ENCODE measurements around the gene FOXC2. TPM values are rescaled to one million over a fixed set of nuclear protein-coding genes. Genes with fewer than 3 reads are reported as not detected.
A peak's percentile ranks its signal among the peaks of the same experiment; 100 is the strongest.

Gene FOXC2
- total RNA-seq, result not detected in 2 replicates

DNA sequence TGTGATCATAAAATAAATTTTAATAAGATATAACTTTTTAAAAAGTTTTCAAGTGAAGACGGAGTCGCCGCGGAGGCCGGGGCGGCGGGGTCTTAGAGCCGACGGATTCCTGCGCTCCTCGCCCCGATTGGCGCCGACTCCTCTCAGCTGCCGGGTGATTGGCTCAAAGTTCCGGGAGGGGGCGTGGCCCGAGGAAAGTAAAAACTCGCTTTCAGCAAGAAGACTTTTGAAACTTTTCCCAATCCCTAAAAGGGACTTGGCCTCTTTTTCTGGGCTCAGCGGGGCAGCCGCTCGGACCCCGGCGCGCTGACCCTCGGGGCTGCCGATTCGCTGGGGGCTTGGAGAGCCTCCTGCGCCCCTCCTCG lies at the start of gene FOXC2:
FOXC2 (plus strand) TSS at position 229 of the 365 bp plus-strand sequence. CDS start 507 bp downstream, outside the sequence.
- no peak within 1 kb of the TSS for H3K27ac Mint-ChIP-seq
- POLR2A ChIA-PET, result no interaction called here

DNA sequence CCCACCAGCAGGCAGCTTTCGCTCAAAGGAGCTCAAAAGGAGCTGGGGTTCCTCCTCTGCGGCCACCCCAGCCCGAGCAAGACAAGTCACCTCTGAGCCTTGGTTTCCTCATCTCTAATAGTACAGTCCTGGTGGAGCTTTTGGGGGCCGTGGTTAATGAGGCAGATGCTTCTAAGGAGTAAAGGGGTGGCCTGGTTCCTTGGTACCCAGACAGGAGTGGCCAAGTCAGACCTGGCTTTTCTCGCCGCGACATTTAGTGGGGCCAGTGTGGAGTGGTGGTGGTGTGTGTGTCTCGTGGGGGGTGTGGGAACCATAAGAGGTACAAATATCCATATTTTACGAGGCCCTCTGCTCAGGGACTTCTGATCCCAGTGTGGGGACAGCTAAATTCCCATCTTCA lies 49.6 kb upstream of the FOXC2 start:
- no peak for TF ChIP-seq CTCF (IDR thresholded peaks at IDR 0.05)
- Mint-ChIP-seq H3K4me3 (no peak overlapping the region), H3K27me3 (peaks cover 67% of the 10 kb centered on the region), H3K4me1 (peaks cover 5% of the 10 kb centered on the region), H3K9me3 (no peaks in the 10 kb centered on the region), H3K36me3 (ENCODE audit: low read depth) (no peaks in the 10 kb centered on the region), H3K27ac (no peak overlapping the region)
- ChIA-PET CTCF (interaction anchor here (0.9 to 4.2 kb wide), 2 partner anchors 444 to 697 kb away, joined by 4 to 48 read pairs; no protein-coding TSS in a partner anchor), POLR2A (interaction anchor here (0.5 to 1.1 kb wide), 2 partner anchors 24 to 790 kb away, joined by 3 to 11 read pairs; no protein-coding TSS in a partner anchor)
- intact Hi-C loops (cut with micrococcal nuclease), result no loop called here
- DNase-seq (no peak), ATAC-seq (ENCODE audit: low read depth) (no peak)

More for the DNA sequence above, at the start of gene FOXC2:
- intact Hi-C loops (cut with micrococcal nuclease), result loop anchor here (5.0 to 10.0 kb wide), 2 partner anchors 54 to 198 kb away; partner anchors contain the start of gene FOXF1
- Mint-ChIP-seq H3K4me3 (peak within 1 kb of the TSS; percentile 35), H3K27me3 (peaks cover 51% of the 10 kb centered on the region), H3K36me3 (ENCODE audit: low read depth) (no peaks in the 10 kb centered on the region), H3K9me3 (no peaks in the 10 kb centered on the region), H3K4me1 (peaks cover 29% of the 10 kb centered on the region)
- CTCF ChIA-PET, result no interaction called here
- TF ChIP-seq CTCF (IDR thresholded peaks at IDR 0.05), result no peak
- ATAC-seq (ENCODE audit: low read depth) (no peak), DNase-seq (no peak)

- ATAC-seq (ENCODE audit: low read depth) (peak; percentile 34), DNase-seq (no peak)
- POLR2A ChIA-PET, result no interaction called here
Measured at GRCh38 chr16:86517652-86518258, 48.9 kb upstream of the FOXC2 start.

GRCh38 chr16:86519007-86519648 lies 47.5 kb upstream of the FOXC2 start:
- Mint-ChIP-seq H3K27ac (no peak overlapping the region), H3K4me3 (no peak overlapping the region), H3K4me1 (peaks cover 5% of the 10 kb centered on the region), H3K36me3 (ENCODE audit: low read depth) (no peaks in the 10 kb centered on the region), H3K27me3 (peaks cover 60% of the 10 kb centered on the region), H3K9me3 (no peaks in the 10 kb centered on the region)
- TF ChIP-seq CTCF (IDR thresholded peaks at IDR 0.05), result no peak
- DNase-seq, result no peak
- no peak for ATAC-seq (ENCODE audit: low read depth)
- intact Hi-C loops (cut with micrococcal nuclease), result no loop called here
- ChIA-PET POLR2A (no interaction called here), CTCF (interaction anchor here (0.9 to 4.2 kb wide), 2 partner anchors 45 to 699 kb away, joined by 3 to 48 read pairs; no protein-coding TSS in a partner anchor)

More at GRCh38 chr16:86517652-86518258, 48.9 kb upstream of the FOXC2 start:
- CTCF ChIA-PET, result interaction anchor here (0.5 to 4.2 kb wide), 4 partner anchors 445 to 860 kb away, joined by 3 to 48 read pairs (median 4); no protein-coding TSS in a partner anchor
- Mint-ChIP-seq H3K9me3 (no peaks in the 10 kb centered on the region), H3K27ac (no peak overlapping the region), H3K27me3 (peaks cover 67% of the 10 kb centered on the region), H3K36me3 (ENCODE audit: low read depth) (no peaks in the 10 kb centered on the region), H3K4me3 (no peak overlapping the region), H3K4me1 (peaks cover 5% of the 10 kb centered on the region)
- TF ChIP-seq CTCF (IDR thresholded peaks at IDR 0.05), result no peak
- intact Hi-C loops (cut with micrococcal nuclease), result no loop called here

Measured in activated B cell treated with CpG ODN at 0.5 μM for 24 hours (primary cell).